ENCODE results near the gene ZNF536.

DNA sequence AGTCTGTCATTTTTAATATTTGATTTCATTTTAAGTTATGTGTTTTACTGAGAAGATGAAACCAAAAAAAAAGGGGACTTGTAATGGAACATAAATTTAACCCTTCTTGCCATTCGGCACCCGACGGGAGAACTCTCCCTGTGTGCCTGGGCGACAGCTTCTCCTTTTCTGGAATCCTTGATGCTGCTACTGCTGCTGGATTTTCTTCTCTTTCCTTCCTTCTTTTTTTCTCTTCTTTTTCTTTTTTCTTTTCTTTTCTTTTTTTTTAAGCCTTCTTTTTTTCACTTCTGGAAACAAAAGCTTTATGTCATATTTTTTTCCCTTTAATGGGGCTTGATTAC, 11.1 kb upstream of the ZNF536 start:
- TF ChIP-seq POLR2A (conservative IDR thresholded peaks at IDR 0.05) = no peak
- no peak for TF ChIP-seq TARDBP (IDR thresholded peaks at IDR 0.05)
